Naive thymus-derived CD4-positive, alpha-beta T cell (primary cell): ENCODE measurements around the gene GNG14. TPM values are rescaled to one million over a fixed set of nuclear protein-coding genes. Genes with fewer than 3 reads are reported as not detected.

ENCODE experiments used
- ATAC-seq: fragments of 150-1000 bp; cut with Tn5 transposase; 2 replicates; pipeline ENCODE4 v1.10.0; 2021; ENCODE audit warnings: mild to moderate bottlenecking, moderate library complexity
- CTCF ChIA-PET: fragments of 350-600 bp; sonication (Branson Sonifier 250); formaldehyde crosslinking; loops from one replicate; lab custom pipeline; 2021; ENCODE audit warnings: antibody characterized with exemption; lab: Charles Lee
- POLR2A ChIA-PET: fragments of 350-600 bp; sonication (Branson Sonifier 250); formaldehyde crosslinking; loops from one replicate; lab custom pipeline; 2021; ENCODE audit warnings: antibody characterized with exemption, inconsistent platforms; lab: Charles Lee
- DNase-seq, 9 donors: peaks; one replicate each; pipeline versions ENCODE4 v3.0.0 to v3.0.0-alpha.2; 2020 to 2022; ENCODE audit warnings: mixed read lengths in 1 of 9
- H3K27ac ChIP-seq: one replicate; pipeline ENCODE4 v1.7.0; 2013; ENCODE audit warnings: mild to moderate bottlenecking, low read depth, low read length, moderate library complexity
- H3K27me3 ChIP-seq, 2 donors: one replicate each; pipeline ENCODE4 v1.7.0; 2013; ENCODE audit warnings: low read length in 2 of 2, mild to moderate bottlenecking in 2 of 2, moderate library complexity in 2 of 2; ENCODE audit not compliant: control insufficient read depth in 2 of 2, insufficient read depth in 2 of 2
- H3K36me3 ChIP-seq, 3 experiments: 1 replicate in 2 of 3; 2 replicates in 1 of 3; pipeline ENCODE4 v1.7.0; 2013; ENCODE audit warnings: low read length in 3 of 3, mild to moderate bottlenecking in 3 of 3, moderate library complexity in 1 of 3; ENCODE audit not compliant: insufficient read depth in 3 of 3, control insufficient read depth in 2 of 3
- H3K4me1 ChIP-seq, 2 donors: one replicate each; pipeline ENCODE4 v1.7.0; 2013; ENCODE audit warnings: low read length in 2 of 2, mild to moderate bottlenecking in 2 of 2, moderate library complexity in 1 of 2; ENCODE audit not compliant: control insufficient read depth in 2 of 2, insufficient read depth in 2 of 2
- H3K4me3 ChIP-seq: 2 replicates; pipeline ENCODE4 v1.7.0; 2013; ENCODE audit warnings: mild to moderate bottlenecking, low read length
- H3K9me3 ChIP-seq, 3 experiments: 1 replicate in 2 of 3; 2 replicates in 1 of 3; pipeline ENCODE4 v1.7.0; 2013; ENCODE audit warnings: low read length in 3 of 3; ENCODE audit not compliant: control insufficient read depth in 2 of 3
- H3K27ac Mint-ChIP-seq, 9 donors: one replicate each; pipeline ENCODE4 v1.8.0; 2020 to 2022; ENCODE audit warnings: mixed read lengths in 9 of 9, mild to moderate bottlenecking in 8 of 9, moderate library complexity in 5 of 9, inconsistent platforms in 2 of 9
- H3K27me3 Mint-ChIP-seq, 5 donors: one replicate each; pipeline ENCODE4 v1.8.0; 2021 to 2022; ENCODE audit warnings: mixed read lengths in 5 of 5, mild to moderate bottlenecking in 1 of 5
- H3K36me3 Mint-ChIP-seq, 5 donors: one replicate each; pipeline ENCODE4 v1.8.0; 2020 to 2022; ENCODE audit warnings: mixed read lengths in 5 of 5, mild to moderate bottlenecking in 3 of 5, inconsistent platforms in 1 of 5
- H3K4me1 Mint-ChIP-seq, 7 donors: one replicate each; pipeline ENCODE4 v1.8.0; 2020 to 2022; ENCODE audit warnings: mixed read lengths in 7 of 7, mild to moderate bottlenecking in 3 of 7, inconsistent platforms in 1 of 7
- H3K4me3 Mint-ChIP-seq, 10 donors: one replicate each; pipeline ENCODE4 v1.8.0; 2020 to 2022; ENCODE audit warnings: mild to moderate bottlenecking in 10 of 10, mixed read lengths in 10 of 10, moderate library complexity in 6 of 10, inconsistent platforms in 2 of 10
- H3K9me3 Mint-ChIP-seq, 11 donors: one replicate each; pipeline ENCODE4 v1.8.0; 2020 to 2022; ENCODE audit warnings: mixed read lengths in 11 of 11, mild to moderate bottlenecking in 4 of 11, inconsistent platforms in 1 of 11, moderate library complexity in 1 of 11
- intact Hi-C, 2 donors: fragments of 100-400 bp; cut with micrococcal nuclease; formaldehyde crosslinking; loops; one replicate each; pipeline ENCODE4 v1.15.1; 2023
- polyA plus RNA-seq, 2 donors: library from polyadenylated mRNA; unstranded; fragments of 300-500 nt; fragmentation: Illumina TruSeq; gene quantifications; one replicate each; pipeline ENCODE4 v1.2.3, GENCODE V29; 2021
- total RNA-seq, 6 experiments: library from RNA in 5 of 6; stranded (reverse) in 5 of 6; gene quantifications; 1 replicate in 5 of 6; 2 replicates in 1 of 6; pipeline ENCODE4 v1.2.3 and lab custom pipeline; 2021 to 2026

GNG14 gene
- total and polyA plus RNA-seq, 7 experiments from 2014 or later: not detected

DNA sequence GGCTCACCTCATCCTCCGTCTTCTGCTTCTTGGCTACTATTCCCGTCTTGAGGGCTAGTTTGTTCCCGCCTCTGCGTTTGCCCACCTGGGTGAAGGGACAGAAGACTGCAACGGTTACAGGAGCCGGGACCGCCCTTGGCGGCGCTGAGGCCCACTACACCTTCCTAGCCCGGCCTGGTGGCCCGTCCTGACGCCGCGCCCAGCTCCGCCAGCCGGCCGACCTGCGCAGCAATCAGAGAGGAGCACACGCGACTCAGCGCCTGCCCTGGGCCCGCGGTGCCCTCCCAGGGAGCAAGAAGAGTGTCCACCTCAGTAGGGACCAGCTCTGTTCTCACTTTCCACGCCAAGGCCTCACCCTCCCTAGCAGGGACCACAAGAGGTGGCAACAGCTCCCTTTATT lies 43.5 kb downstream of the GNG14 start:
- Histone ChIP-seq H3K27ac (no peak overlapping the region), H3K4me3 (no peak overlapping the region), H3K9me3 (no peaks in the 10 kb centered on the region), H3K36me3 (peaks cover 8 to 49% (median 12%) of the 10 kb centered on the region in 3 experiments), H3K4me1 (peaks cover 17 to 20% of the 10 kb centered on the region in 2 donors), H3K27me3 (no peaks in the 10 kb centered on the region)
- intact Hi-C loops: loop anchor here (5.0 kb wide), 2 partner anchors 119 to 386 kb away; partner anchors contain the start of genes NACC1 (in 1 of the 2), TRMT1 (in 1 of the 2), ZNF490 (in 1 of the 2) and ZNF791 (in 1 of the 2)
- no peak for ATAC-seq
- no peak overlapping the region for H3K27ac Mint-ChIP-seq
- H3K36me3 Mint-ChIP-seq: peaks cover 0 to 27% (median 11%) of the 10 kb centered on the region in 5 donors
- no peaks in the 10 kb centered on the region for H3K27me3 Mint-ChIP-seq
- CTCF ChIA-PET: no interaction called here
- no peak for DNase-seq
- peaks cover 0 to 1% (median 0%) of the 10 kb centered on the region in 11 donors for H3K9me3 Mint-ChIP-seq
- H3K4me1 Mint-ChIP-seq: peaks cover 19 to 37% (median 34%) of the 10 kb centered on the region in 7 donors
- POLR2A ChIA-PET: interaction anchor here (0.6 to 8.5 kb wide), 5 partner anchors 9 to 422 kb away, joined by 3 to 129 read pairs (median 6); partner anchors contain the start of genes JUNB and TNPO2
- peak overlapping the region in 1 of 10 donors; percentile 31 for H3K4me3 Mint-ChIP-seq

DNA sequence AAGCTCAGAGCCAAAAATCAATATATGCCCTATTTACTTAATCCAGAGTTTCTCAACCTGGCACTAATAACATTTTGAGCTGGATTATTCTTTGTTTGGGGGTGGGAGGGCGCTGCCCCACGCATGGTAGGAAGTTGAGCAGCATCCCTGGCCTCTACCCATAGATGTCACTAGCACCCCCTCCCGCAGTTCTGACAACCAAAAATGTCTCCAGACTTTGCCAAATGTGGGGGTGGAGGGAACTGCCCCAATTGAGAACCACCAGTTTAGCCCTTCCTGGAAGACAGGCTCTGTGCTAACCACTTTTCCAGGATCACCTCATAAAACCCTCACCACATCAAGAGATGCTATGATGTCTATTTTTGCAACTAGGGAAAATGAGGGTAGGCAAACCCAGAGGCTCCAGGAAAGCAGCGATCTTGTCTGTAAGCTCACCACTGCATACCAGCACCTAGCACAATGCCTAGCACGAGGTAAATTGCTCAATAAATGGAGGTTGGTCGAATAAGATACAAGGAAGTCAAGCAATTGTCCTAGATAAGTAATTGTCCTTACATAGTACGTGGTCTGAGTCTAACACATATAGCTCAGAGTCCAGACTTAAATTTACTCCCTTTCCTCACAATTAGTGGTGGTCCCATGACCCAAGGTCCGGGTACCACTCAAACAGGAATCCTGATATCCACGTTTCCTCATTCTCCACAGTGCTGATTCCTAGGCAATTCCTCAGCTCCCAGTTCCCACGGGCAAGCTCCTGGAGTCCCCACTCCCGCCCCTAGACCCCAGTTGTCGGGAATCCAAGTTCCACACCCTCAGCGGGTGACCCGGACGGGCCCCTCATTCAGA lies 45.8 kb downstream of the GNG14 start:
- Mint-ChIP-seq H3K9me3 (peaks cover 0 to 1% (median 0%) of the 10 kb centered on the region in 11 donors), H3K4me3 (peak overlapping the region; percentile 81 to 95 (median 92)), H3K27ac (peak overlapping the region; percentile 89 to 95 (median 93)), H3K36me3 (peaks cover under 1 to 26% (median 11%) of the 10 kb centered on the region in 5 donors), H3K4me1 (peaks cover 36 to 57% (median 48%) of the 10 kb centered on the region in 7 donors), H3K27me3 (no peaks in the 10 kb centered on the region)
- Histone ChIP-seq H3K27me3 (no peaks in the 10 kb centered on the region), H3K4me1 (peaks cover 29 to 35% of the 10 kb centered on the region in 2 donors), H3K27ac (peak overlapping the region; percentile 91), H3K9me3 (no peaks in the 10 kb centered on the region), H3K36me3 (peaks cover 8 to 45% (median 10%) of the 10 kb centered on the region in 3 experiments), H3K4me3 (peak overlapping the region; percentile 63)
- ChIA-PET CTCF (interaction anchor here (0.5 to 1.9 kb wide), 11 partner anchors 11 to 1875 kb away, joined by 3 to 9 read pairs (median 6); no protein-coding TSS in a partner anchor), POLR2A (interaction anchor here (0.6 to 8.5 kb wide), 20 partner anchors 11 to 385 kb away, joined by 3 to 129 read pairs (median 5); partner anchors contain the start of genes DHPS, FBXW9, GCDH and JUNB)
- DNase-seq (peak in 7 of 9 donors; percentile 30 to 66 (median 43)), ATAC-seq (no peak)
- intact Hi-C loops: loop anchor here (1.0 to 5.0 kb wide), 7 partner anchors 11 to 384 kb away; partner anchors contain the start of genes DHPS (in 1 of the 2), NACC1 (in 1 of the 2), PRDX2 (in 1 of the 2) and TRMT1 (in 1 of the 2)

DNA sequence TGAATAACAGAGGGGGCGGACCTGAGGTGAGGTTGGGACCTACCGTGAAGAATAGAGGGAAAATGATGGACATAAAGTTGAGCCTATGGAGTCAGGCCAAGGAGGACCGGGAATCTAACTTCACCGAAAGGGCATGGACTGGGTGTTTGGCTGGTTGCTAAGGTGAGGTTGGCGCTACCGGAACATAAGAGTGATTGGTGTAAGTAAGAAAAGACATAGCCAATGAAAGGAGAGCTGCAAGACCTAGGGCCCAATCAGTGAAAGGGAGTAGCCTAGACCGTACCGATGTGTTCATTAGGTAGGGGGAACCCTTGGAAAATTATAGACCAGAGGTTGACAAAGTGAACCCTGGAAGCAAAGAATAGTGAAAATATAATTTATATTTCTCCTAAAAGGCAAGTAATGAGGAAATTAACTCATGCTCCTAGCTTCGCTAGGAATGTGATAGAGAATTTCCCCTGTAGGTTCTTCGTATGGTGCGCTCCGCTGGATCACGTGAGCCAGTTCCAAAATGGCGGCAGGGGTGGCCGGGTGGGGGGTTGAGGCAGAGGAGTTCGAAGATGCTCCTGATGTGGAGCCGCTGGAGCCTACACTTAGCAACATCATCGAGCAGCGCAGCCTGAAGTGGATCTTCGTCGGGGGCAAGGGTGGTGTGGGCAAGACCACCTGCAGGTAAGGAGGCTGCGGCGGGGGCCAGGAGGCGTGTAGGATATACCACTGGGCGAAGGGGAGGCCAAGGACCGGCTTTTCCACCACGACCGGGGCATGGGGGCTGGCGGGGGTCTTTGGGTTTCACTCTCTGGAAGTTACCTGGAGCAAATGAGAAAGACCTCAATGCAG lies 49.4 kb downstream of the GNG14 start, which contains the start of gene GET3:
Gene GET3, plus strand, starts transcription at position 503 of the 840 bp plus-strand sequence. Its CDS starts 9 bp downstream, at position 512.
- Histone ChIP-seq H3K27ac (peak within 1 kb of the TSS; percentile 93), H3K4me1 (peaks cover 27 to 30% of the 10 kb centered on the region in 2 donors), H3K36me3 (peaks cover 0 to 26% (median 0%) of the 10 kb centered on the region in 3 experiments), H3K9me3 (no peaks in the 10 kb centered on the region), H3K27me3 (no peaks in the 10 kb centered on the region), H3K4me3 (peak within 1 kb of the TSS; percentile 76)
- ChIA-PET CTCF (no interaction called here), POLR2A (interaction anchor here (0.5 to 8.5 kb wide), 17 partner anchors 10 to 227 kb away, joined by 3 to 129 read pairs (median 4); partner anchors contain the start of genes DHPS, GADD45GIP1, JUNB and KLF1)
- peaks cover 0 to 1% (median 0%) of the 10 kb centered on the region in 11 donors for H3K9me3 Mint-ChIP-seq
- peak within 1 kb of the TSS; percentile 96 to 100 (median 99) for H3K4me3 Mint-ChIP-seq
- intact Hi-C loops: loop anchor here (1.0 to 2.0 kb wide), 10 partner anchors 38 to 1900 kb away; partner anchors contain the start of genes CALR (in 2 of the 2), FBXW9 (in 2 of the 2), RNASEH2A (in 2 of the 2) and DHPS (in 1 of the 2)
- peaks cover 29 to 42% (median 38%) of the 10 kb centered on the region in 7 donors for H3K4me1 Mint-ChIP-seq
- peak within 1 kb of the TSS; percentile 90 to 99 (median 97) for H3K27ac Mint-ChIP-seq
- ATAC-seq: peak; percentile 85
- peaks cover 3 to 12% (median 7%) of the 10 kb centered on the region in 5 donors for H3K36me3 Mint-ChIP-seq
- peak; percentile 53 to 92 (median 86) for DNase-seq
- H3K27me3 Mint-ChIP-seq: no peaks in the 10 kb centered on the region

DNA sequence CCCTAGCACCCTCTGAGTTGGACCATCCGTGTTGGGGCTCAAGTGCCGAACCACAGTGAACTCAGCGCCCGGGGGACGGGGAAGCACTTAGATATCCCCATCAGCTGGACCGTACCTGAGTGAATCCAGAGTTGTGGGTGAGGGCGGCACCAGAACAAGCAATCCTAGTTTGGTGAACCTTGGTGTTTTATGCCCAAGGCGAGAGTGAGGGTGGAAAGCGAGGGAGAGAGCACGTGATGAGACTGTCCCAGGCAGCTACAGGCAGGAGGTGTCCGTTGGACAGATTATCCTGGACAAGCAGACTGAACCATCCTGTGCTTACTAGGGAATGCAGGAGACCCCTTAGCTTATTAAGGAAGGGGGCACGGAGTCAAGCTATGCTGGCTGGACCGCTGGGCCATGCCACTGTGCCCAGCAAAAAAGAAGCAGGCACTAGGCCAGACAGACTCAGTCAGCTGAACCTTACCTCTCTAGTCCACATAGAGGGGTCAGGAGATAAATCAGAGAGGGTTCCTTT lies 50.1 kb downstream of the GNG14 start:
- peaks cover 22 to 39% (median 33%) of the 10 kb centered on the region in 7 donors for H3K4me1 Mint-ChIP-seq

More for the DNA sequence above, 50.1 kb downstream of the GNG14 start:
- intact Hi-C loops: loop anchor here (1.0 to 2.0 kb wide), 10 partner anchors 37 to 1901 kb away; partner anchors contain the start of genes CALR (in 2 of the 2), FBXW9 (in 2 of the 2), RNASEH2A (in 2 of the 2) and DHPS (in 1 of the 2)
- Histone ChIP-seq H3K9me3 (no peaks in the 10 kb centered on the region), H3K36me3 (peaks cover 0 to 26% (median 0%) of the 10 kb centered on the region in 3 experiments), H3K27me3 (no peaks in the 10 kb centered on the region), H3K27ac (peak overlapping the region; percentile 93), H3K4me3 (peak overlapping the region; percentile 76), H3K4me1 (peaks cover 20 to 23% of the 10 kb centered on the region in 2 donors)
- POLR2A ChIA-PET: interaction anchor here (0.8 to 8.5 kb wide), 12 partner anchors 9 to 219 kb away, joined by 3 to 129 read pairs (median 4); partner anchors contain the start of genes DHPS, GADD45GIP1, JUNB and KLF1
- Mint-ChIP-seq H3K36me3 (peaks cover 3 to 14% (median 8%) of the 10 kb centered on the region in 5 donors), H3K27me3 (no peaks in the 10 kb centered on the region), H3K4me3 (peak overlapping the region; percentile 96 to 100 (median 99)), H3K27ac (peak overlapping the region in 7 of 9 donors; percentile 90 to 99 (median 95)), H3K9me3 (peaks cover 0 to 3% (median 0%) of the 10 kb centered on the region in 11 donors)
- CTCF ChIA-PET: interaction anchor here (1.3 kb wide), 1 partner anchor 110 kb away, joined by 4 read pairs; no protein-coding TSS in a partner anchor
- DNase-seq (no peak), ATAC-seq (no peak)
